ENCODE measurements around the gene EXD1. TPM values are rescaled to one million over a fixed set of nuclear protein-coding genes. Genes with fewer than 3 reads are reported as not detected.

The EXD1 gene
- total and polyA plus RNA-seq, 9 of the 15 experiments (the other 6 are each of a cell fraction or from before 2014, with no cell fraction given) = not detected

- TF ChIP-seq MYC (IDR thresholded peaks at IDR 0.05; ENCODE audit: low read depth, low read length) (peak; percentile 70; the same call in 1 of the 2 replicates), MYC (CRISPR knock-in tag; IDR thresholded peaks at IDR 0.05; ENCODE audit: borderline replicate concordance, low read depth) (no peak), GATAD2B (IDR thresholded peaks at IDR 0.05; ENCODE audit: borderline replicate concordance) (no peak; the same call in 1 of the 2 replicates), ADNP (tag; IDR thresholded peaks at IDR 0.05) (peak; percentile 71), MECOM (CRISPR knock-in tag; IDR thresholded peaks at IDR 0.05) (0 out of 2 replicates have a peak, but pooled peaks have one; percentile 46), ZNF551 (CRISPR knock-in tag; IDR thresholded peaks at IDR 0.05) (no peak), TBL1XR1 (IDR thresholded peaks at IDR 0.05; ENCODE audit: low read length in 2 of 2) (peak in 1 of 2 experiments; percentile 83; a peak in 2 of 4 replicates), TRIM28 (IDR thresholded peaks at IDR 0.05) (peak; percentile 35; the same call in 1 of the 2 replicates), TEAD1 (CRISPR knock-in tag; IDR thresholded peaks at IDR 0.05) (peak in 1 of 2 experiments; percentile 38; a peak in 1 of 4 replicates), CXXC5 (CRISPR knock-in tag; IDR thresholded peaks at IDR 0.05) (peak; percentile 80), NKRF (IDR thresholded peaks at IDR 0.05; ENCODE audit: borderline replicate concordance) (no peak), SRF (CRISPR knock-in tag; IDR thresholded peaks at IDR 0.05) (no peak), ZNF639 (CRISPR knock-in tag; conservative IDR thresholded peaks at IDR 0.05 in 1 of 2, IDR thresholded peaks at IDR 0.05 in 1 of 2) (peak in 1 of 2 experiments; percentile 58; a peak in 1 of 4 replicates), NFE2 (IDR thresholded peaks at IDR 0.05; ENCODE audit: low read depth) (peak; percentile 66), MTA1 (IDR thresholded peaks at IDR 0.05; ENCODE audit: borderline replicate concordance) (peak; percentile 80; the same call in 1 of the 2 replicates), EGR1 (conservative IDR thresholded peaks at IDR 0.05) (peak; percentile 62), EP400 (IDR thresholded peaks at IDR 0.05) (peak; percentile 58; the same call in 1 of the 2 replicates), TEAD4 (IDR thresholded peaks at IDR 0.05; ENCODE audit: low read length) (peak; percentile 93), TEAD4 (CRISPR knock-in tag; IDR thresholded peaks at IDR 0.05; ENCODE audit: borderline replicate concordance) (no peak), JUN (IDR thresholded peaks at IDR 0.05; ENCODE audit: borderline replicate concordance, low read depth, low read length) (peak; percentile 88; the same call in 1 of the 2 replicates), JUN (CRISPR knock-in tag; IDR thresholded peaks at IDR 0.05; ENCODE audit: borderline replicate concordance) (no peak), ZNF239 (CRISPR knock-in tag; IDR thresholded peaks at IDR 0.05) (no peak), STAT5A (IDR thresholded peaks at IDR 0.05; ENCODE audit: borderline replicate concordance, low read length) (peak; percentile 76), ZNF24 (IDR thresholded peaks at IDR 0.05) (peak; percentile 76), SMARCA4 (IDR thresholded peaks at IDR 0.05) (peak; percentile 96), STAT5B (CRISPR knock-in tag; IDR thresholded peaks at IDR 0.05) (no peak)
- TF ChIP-seq, protein P1, sequence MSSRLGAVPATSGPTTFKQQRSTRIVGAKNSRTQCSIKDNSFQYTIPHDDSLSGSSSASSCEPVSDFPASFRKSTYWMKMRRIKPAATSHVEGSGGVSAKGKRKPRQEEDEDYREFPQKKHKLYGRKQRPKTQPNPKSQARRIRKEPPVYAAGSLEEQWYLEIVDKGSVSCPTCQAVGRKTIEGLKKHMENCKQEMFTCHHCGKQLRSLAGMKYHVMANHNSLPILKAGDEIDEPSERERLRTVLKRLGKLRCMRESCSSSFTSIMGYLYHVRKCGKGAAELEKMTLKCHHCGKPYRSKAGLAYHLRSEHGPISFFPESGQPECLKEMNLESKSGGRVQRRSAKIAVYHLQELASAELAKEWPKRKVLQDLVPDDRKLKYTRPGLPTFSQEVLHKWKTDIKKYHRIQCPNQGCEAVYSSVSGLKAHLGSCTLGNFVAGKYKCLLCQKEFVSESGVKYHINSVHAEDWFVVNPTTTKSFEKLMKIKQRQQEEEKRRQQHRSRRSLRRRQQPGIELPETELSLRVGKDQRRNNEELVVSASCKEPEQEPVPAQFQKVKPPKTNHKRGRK (tag; IDR thresholded peaks at IDR 0.05) = no peak
These were observed 2.8 kb upstream of the EXD1 start (continued) for GRCh38 chr15:41233367-41233771.

Data from K562 (cell line).